NT2/D1 (cell line): Measurements from ENCODE around the gene GUCY2F.

Source experiments
- DNase-seq: peaks from one replicate; pipeline ENCODE4 v3.0.0-alpha.2; 2011; ENCODE audit warnings: low read depth, low spot score
- H3K27me3 ChIP-seq: 2 replicates; pipeline ENCODE4 v1.6.0; 2011; ENCODE audit warnings: mild to moderate bottlenecking; ENCODE audit not compliant: insufficient read length, insufficient read depth
- H3K36me3 ChIP-seq: 2 replicates; pipeline ENCODE4 v1.6.1; 2011; ENCODE audit warnings: mild to moderate bottlenecking, low read length, mixed read lengths; ENCODE audit not compliant: insufficient read depth, insufficient read length
- H3K4me1 ChIP-seq: 2 replicates; pipeline ENCODE4 v1.5.1; 2011; ENCODE audit not compliant: insufficient read depth, insufficient read length
- H3K4me3 ChIP-seq: 2 replicates; pipeline ENCODE4 v1.5.1; 2011; ENCODE audit warnings: low read depth; ENCODE audit not compliant: insufficient read length
- H3K9ac ChIP-seq: 2 replicates; pipeline ENCODE4 v1.6.0; 2011; ENCODE audit warnings: low read depth; ENCODE audit not compliant: insufficient read length
- H3K9me3 ChIP-seq: 2 replicates; pipeline ENCODE4 v1.5.1; 2011; ENCODE audit warnings: mild to moderate bottlenecking, low read length; ENCODE audit not compliant: insufficient read depth
- SUZ12 ChIP-seq: IDR thresholded peaks from 2 replicates; pipeline ENCODE4 v1.6.1; 2011; ENCODE audit not compliant: insufficient read length, insufficient read depth; ENCODE audit errors: extremely low read depth
- YY1 ChIP-seq: IDR thresholded peaks from 2 replicates; pipeline ENCODE4 v1.6.1; 2011; ENCODE audit not compliant: insufficient read length, insufficient read depth
- ZNF274 ChIP-seq: IDR thresholded peaks from 2 replicates; pipeline ENCODE4 v1.6.1; 2011; ENCODE audit warnings: mild to moderate bottlenecking, low read depth, low read length

The GUCY2F gene

DNA sequence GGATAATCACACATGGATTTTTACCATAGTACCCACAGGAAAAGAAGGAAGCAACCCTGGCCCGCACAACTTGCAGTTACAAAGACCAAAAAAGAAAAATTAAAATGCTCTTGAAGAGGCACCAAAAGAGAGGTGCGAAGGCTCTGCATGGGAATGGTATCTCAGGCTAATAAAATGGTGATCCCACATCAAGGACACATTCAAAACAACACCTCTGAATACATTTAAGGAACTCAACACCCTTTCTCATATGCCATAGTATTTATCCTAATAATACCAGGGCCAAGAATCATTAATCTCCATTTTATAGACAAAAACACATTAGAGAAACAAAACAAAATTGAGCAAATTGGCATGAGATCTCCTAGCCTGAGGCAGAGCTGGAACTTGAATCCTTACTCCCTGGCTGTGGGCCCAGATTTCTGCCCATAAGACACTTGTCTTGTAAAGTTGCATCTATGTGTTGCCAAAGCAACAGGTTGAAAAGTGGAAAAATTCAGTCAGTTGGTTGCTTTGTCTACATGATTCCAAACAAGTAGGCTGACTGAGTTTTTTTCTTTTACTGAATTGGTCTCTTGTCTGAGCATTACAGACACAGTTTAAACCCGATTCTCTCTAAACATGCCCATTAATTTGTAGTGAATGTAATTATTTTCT lies 33.5 kb downstream of the GUCY2F start:
- Histone ChIP-seq H3K4me3 (no peak overlapping the region), H3K27me3 (no peaks in the 10 kb centered on the region), H3K9me3 (no peaks in the 10 kb centered on the region), H3K9ac (no peak overlapping the region), H3K4me1 (no peaks in the 10 kb centered on the region), H3K36me3 (no peaks in the 10 kb centered on the region)
- no peak for TF ChIP-seq YY1
- TF ChIP-seq ZNF274 = no peak
- TF ChIP-seq SUZ12 = no peak
- DNase-seq = no peak

DNA sequence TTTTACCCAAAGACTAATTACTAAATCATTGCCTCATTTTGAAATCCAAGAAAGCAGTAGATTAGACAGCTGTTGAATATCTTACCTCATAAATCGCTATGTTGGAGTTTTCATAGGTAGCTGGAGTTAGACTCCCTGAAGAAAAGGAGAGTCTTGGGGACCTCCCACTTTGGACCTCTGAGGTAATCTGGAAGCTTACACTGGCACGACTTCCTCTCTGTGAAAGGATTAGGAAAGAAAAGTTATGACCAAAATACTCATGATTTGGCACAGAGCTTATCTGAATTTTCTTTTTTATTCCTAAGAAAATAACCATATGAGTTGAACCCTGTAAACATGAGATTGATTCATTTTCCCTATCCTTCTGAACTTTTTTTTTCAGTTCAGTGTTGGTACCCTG lies 40.6 kb downstream of the GUCY2F start:
- H3K9ac ChIP-seq = no peak overlapping the region
- TF ChIP-seq SUZ12 (no peak), YY1 (no peak), ZNF274 (no peak)
- no peaks in the 10 kb centered on the region for H3K9me3 ChIP-seq
- no peaks in the 10 kb centered on the region for H3K27me3 ChIP-seq
- no peaks in the 10 kb centered on the region for H3K36me3 ChIP-seq
- no peak overlapping the region for H3K4me3 ChIP-seq
- no peaks in the 10 kb centered on the region for H3K4me1 ChIP-seq
- DNase-seq = no peak

DNA sequence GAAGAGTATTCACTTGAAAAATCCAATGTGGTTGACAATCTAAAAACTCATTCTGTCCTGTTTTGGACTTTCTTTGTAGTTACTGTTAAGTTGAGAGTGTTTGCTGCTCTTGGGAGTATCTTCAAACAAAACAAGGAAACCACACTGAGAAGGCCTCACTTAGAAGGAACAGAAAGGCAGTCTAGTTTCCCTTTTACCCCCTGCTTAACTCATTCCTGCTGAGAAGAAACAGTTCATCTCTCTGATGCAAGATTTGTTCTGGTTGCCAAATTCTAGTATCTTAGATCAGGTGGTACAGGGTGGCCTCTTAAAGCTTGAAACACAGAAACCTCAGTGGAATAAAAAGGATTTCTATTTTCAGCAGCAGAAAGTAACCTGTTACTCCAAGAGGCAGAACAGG lies 41.4 kb downstream of the GUCY2F start:
- no peak for DNase-seq

DNA sequence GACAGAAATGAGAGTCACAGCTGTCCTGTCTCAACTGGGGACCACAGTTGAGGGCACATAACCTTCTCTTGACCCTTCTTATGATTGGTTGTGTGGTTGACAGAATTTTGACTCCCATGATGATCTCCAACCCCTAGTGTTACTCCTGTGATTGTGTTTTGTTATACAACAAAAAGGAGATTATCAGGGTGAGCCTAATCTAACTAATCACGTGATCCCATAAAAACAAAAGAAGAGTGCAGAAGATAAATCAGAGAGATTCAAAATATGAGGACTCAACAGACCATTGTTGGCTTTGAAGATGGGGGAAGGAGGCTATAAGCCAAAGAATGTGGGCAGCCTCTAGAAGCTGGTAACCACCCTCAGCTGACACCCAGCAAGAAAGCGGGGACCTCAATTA lies 72.7 kb downstream of the GUCY2F start:
- TF ChIP-seq SUZ12 (no peak), ZNF274 (no peak), YY1 (no peak)
- Histone ChIP-seq H3K9me3 (peaks cover 3% of the 10 kb centered on the region; the same call in 1 of the 2 replicates), H3K27me3 (no peaks in the 10 kb centered on the region), H3K36me3 (no peaks in the 10 kb centered on the region), H3K4me1 (no peaks in the 10 kb centered on the region), H3K9ac (no peak overlapping the region), H3K4me3 (no peak overlapping the region)
- DNase-seq = no peak

More for the DNA sequence above, 41.4 kb downstream of the GUCY2F start:
- H3K27me3 ChIP-seq = no peaks in the 10 kb centered on the region
- no peaks in the 10 kb centered on the region for H3K36me3 ChIP-seq
- H3K4me1 ChIP-seq = no peaks in the 10 kb centered on the region
- TF ChIP-seq YY1 (no peak), ZNF274 (no peak), SUZ12 (no peak)
- no peaks in the 10 kb centered on the region for H3K9me3 ChIP-seq
- H3K9ac ChIP-seq = no peak overlapping the region
- H3K4me3 ChIP-seq = no peak overlapping the region

DNA sequence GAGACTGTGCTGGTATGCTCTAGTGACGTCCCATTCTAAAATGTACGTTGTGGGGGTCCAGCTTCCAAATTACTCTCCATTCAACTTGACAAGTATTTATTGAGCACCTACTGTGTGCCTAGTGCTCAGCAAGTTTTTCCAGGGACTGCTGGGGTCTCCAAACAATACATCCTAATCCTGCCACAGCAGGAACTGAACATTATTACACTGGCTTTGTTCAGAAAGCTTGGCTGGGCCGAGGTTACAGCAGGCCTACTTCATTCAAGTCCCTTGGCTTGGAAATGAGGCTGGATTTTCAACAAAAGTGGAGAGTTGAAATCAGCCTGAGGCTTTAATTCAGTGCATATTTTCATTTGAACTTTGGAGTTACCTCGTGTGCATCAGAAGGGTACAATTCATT lies 78.0 kb downstream of the GUCY2F start:
- H3K27me3 ChIP-seq = no peaks in the 10 kb centered on the region
- no peaks in the 10 kb centered on the region for H3K9me3 ChIP-seq
- H3K36me3 ChIP-seq = no peaks in the 10 kb centered on the region
- H3K9ac ChIP-seq = no peak overlapping the region
- no peak overlapping the region for H3K4me3 ChIP-seq
- peak; percentile 16 for DNase-seq
- no peak for TF ChIP-seq ZNF274
- no peak for TF ChIP-seq YY1
- no peak for TF ChIP-seq SUZ12
- no peaks in the 10 kb centered on the region for H3K4me1 ChIP-seq

DNA sequence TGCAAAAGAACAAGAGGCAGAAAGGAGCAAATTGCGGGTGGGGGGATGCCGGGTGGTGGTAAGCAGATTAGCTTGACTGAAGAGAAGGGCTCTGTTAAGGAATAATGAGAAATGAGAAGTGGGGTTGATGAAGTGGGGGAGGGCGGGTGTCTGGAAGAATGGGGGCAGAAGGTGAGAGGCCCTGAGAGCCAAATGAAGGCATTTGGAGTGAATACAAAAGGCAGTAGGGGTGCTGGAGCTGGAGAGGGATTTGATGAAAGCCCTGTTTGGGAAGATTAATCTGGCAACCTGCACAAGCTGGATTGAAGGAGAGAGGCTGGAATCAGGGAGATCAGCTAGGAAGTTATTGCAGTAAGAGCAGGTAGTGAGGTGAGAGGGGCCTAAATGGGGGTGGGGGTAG lies 82.1 kb downstream of the GUCY2F start:
- no peaks in the 10 kb centered on the region for H3K36me3 ChIP-seq
- no peak for TF ChIP-seq SUZ12
- TF ChIP-seq ZNF274 = no peak
- TF ChIP-seq YY1 = no peak
- H3K4me3 ChIP-seq = no peak overlapping the region
- H3K9me3 ChIP-seq = no peaks in the 10 kb centered on the region
- no peaks in the 10 kb centered on the region for H3K4me1 ChIP-seq
- H3K9ac ChIP-seq = no peak overlapping the region
- H3K27me3 ChIP-seq = no peaks in the 10 kb centered on the region
- DNase-seq = no peak

DNA sequence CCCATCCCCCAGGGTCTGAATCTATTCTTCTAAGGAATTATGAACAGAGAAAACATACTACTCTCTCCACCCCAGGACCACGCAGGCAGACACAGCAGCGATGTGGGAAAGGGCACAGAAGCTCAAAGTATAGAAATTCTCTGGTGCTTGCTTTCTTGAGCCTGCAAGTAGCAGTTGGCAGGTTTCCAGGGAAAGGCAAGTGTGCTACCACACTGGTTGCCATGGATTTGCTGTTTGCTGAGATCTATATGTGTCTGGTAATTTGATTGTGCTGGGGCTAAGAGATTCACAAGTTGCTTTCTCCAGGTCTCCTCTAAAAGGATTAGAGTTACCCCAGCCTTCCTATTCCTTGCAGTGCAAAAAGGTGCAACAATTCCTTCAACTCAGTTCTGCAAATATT lies 83.1 kb downstream of the GUCY2F start:
- TF ChIP-seq SUZ12 = no peak
- no peak for TF ChIP-seq YY1
- no peak for TF ChIP-seq ZNF274
- Histone ChIP-seq H3K9me3 (no peaks in the 10 kb centered on the region), H3K4me1 (no peaks in the 10 kb centered on the region), H3K9ac (no peak overlapping the region), H3K36me3 (no peaks in the 10 kb centered on the region), H3K27me3 (no peaks in the 10 kb centered on the region), H3K4me3 (no peak overlapping the region)
- no peak for DNase-seq

DNA sequence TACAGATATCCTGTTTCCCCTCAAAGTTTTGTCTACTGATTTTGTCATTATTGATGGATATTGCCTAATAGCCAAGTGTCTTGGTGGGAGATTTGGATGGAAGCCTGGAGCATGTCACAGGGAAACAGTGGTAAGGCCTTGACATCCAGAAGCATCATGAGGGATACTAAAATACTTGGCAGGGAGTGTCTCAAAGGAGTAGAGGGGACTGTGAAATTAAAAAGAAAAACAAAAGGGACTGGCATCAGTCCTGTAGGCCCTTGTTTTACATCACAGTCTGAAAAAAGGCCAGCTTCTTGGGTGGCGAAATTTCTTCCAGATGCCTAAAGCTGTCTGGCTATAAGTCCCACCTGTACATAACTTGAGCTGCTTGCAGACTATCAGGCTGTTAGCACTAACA lies 83.8 kb downstream of the GUCY2F start:
- no peak for DNase-seq
- no peak overlapping the region for H3K4me3 ChIP-seq
- H3K9me3 ChIP-seq = no peaks in the 10 kb centered on the region
- H3K4me1 ChIP-seq = no peaks in the 10 kb centered on the region
- H3K9ac ChIP-seq = no peak overlapping the region
- no peaks in the 10 kb centered on the region for H3K27me3 ChIP-seq
- no peak for TF ChIP-seq ZNF274
- no peak for TF ChIP-seq SUZ12
- TF ChIP-seq YY1 = no peak
- H3K36me3 ChIP-seq = no peaks in the 10 kb centered on the region
